ENCODE data around the gene EMP3.
"Not testable (repeated sequence)": the region's sequence is repeated elsewhere in the genome, so short reads cannot be mapped to it uniquely, and the experiment has no call there.

Gene EMP3

GRCh38 chr19:48348737-48349136 is 23.4 kb downstream of the EMP3 start:
- no peak for DNase-seq

- no peak for DNase-seq
Observed at GRCh38 chr19:48350856-48351255, 25.5 kb downstream of the EMP3 start.

- DNase-seq: peak; percentile 85
Observed at GRCh38 chr19:48351341-48351752, 26.0 kb downstream of the EMP3 start.

- DNase-seq: no peak
Observed at GRCh38 chr19:48353677-48354076, 28.3 kb downstream of the EMP3 start.

GRCh38 chr19:48354332-48354992 is 29.1 kb downstream of the EMP3 start:
- DNase-seq: no peak

GRCh38 chr19:48355365-48355954 is 30.1 kb downstream of the EMP3 start:
- DNase-seq: no peak

- no peak for DNase-seq
Observed at GRCh38 chr19:48359123-48359522, 33.8 kb downstream of the EMP3 start.

- DNase-seq: no peak
Observed at GRCh38 chr19:48361912-48362311, 36.6 kb downstream of the EMP3 start.

GRCh38 chr19:48362716-48363499 is 37.6 kb downstream of the EMP3 start:
- peak; percentile 96 for DNase-seq

- DNase-seq: no peak
Observed at GRCh38 chr19:48363500-48363809, 38.1 kb downstream of the EMP3 start.

GRCh38 chr19:48363810-48364597 is 38.7 kb downstream of the EMP3 start, which contains the start of the genes SYNGR4 and TMEM143:
SYNGR4 (plus strand) TSS chr19:48364367; CDS start chr19:48365843, 1,476 bp downstream.
TMEM143 (minus strand) TSS chr19:48363940; CDS start chr19:48363920, 20 bp downstream.
- DNase-seq: peak; percentile 100

GRCh38 chr19:48364598-48365348 is 39.4 kb downstream of the EMP3 start:
- DNase-seq: no peak

GRCh38 chr19:48365602-48366001 is 40.2 kb downstream of the EMP3 start:
- no peak for DNase-seq

GRCh38 chr19:48367855-48368254 is 42.5 kb downstream of the EMP3 start:
- no peak for DNase-seq

GRCh38 chr19:48368936-48369335 is 43.6 kb downstream of the EMP3 start:
- no peak for DNase-seq

- DNase-seq: no peak
Observed at GRCh38 chr19:48370955-48371354, 45.6 kb downstream of the EMP3 start.

- DNase-seq: no peak
Observed at GRCh38 chr19:48371367-48371766, 46.0 kb downstream of the EMP3 start.

GRCh38 chr19:48371771-48372170 is 46.4 kb downstream of the EMP3 start:
- DNase-seq: not testable (repeated sequence)

- DNase-seq: no peak
Observed at GRCh38 chr19:48372904-48373303, 47.6 kb downstream of the EMP3 start.

- DNase-seq: no peak
Observed at GRCh38 chr19:48373567-48373966, 48.2 kb downstream of the EMP3 start.

- no peak for DNase-seq
Observed at GRCh38 chr19:48378194-48378570, 52.8 kb downstream of the EMP3 start.

- no peak for DNase-seq
Observed at GRCh38 chr19:48379058-48379457, 53.7 kb downstream of the EMP3 start.
